B cell (primary cell): ENCODE data around the gene PRODH2. TPM values are rescaled to one million over a fixed set of nuclear protein-coding genes. Genes with fewer than 3 reads are reported as not detected.

ENCODE experiments used
- ATAC-seq: fragments of 200-7000 bp; cut with Tn5 transposase; one replicate; pipeline ENCODE4 v1.10.0; 2021; ENCODE audit warnings: low read depth, mild to moderate bottlenecking, moderate number of reproducible peaks, moderate library complexity
- CTCF ChIA-PET: fragments of 350-600 bp; sonication (Branson Sonifier 250); formaldehyde crosslinking; loops from one replicate; lab custom pipeline; 2021; ENCODE audit warnings: antibody characterized with exemption, inconsistent platforms; lab: Charles Lee
- POLR2A ChIA-PET: fragments of 350-600 bp; sonication (Branson Sonifier 250); formaldehyde crosslinking; loops from one replicate; lab custom pipeline; 2021; ENCODE audit warnings: antibody characterized with exemption; lab: Charles Lee
- DNase-seq: peaks from one replicate; pipeline ENCODE4 v3.0.0; 2013
- H2AFZ ChIP-seq: 2 replicates; pipeline ENCODE4 v1.6.1; 2012; ENCODE audit warnings: mild to moderate bottlenecking, low read depth, low read length; ENCODE audit not compliant: insufficient read depth, poor library complexity, severe bottlenecking
- H3K27ac ChIP-seq, 2 donors: 1 replicate in 1 of 2; 2 replicates in 1 of 2; pipeline ENCODE4 v1.5.1; 2012 to 2013; ENCODE audit warnings: low read length in 2 of 2, mild to moderate bottlenecking in 2 of 2, moderate library complexity in 1 of 2
- H3K27me3 ChIP-seq, 4 experiments: fragments of 200-600 bp in 1 of 4; sonication (generic) in 1 of 4; replicated peaks in 1 of 4; 1 replicate in 2 of 4; 2 replicates in 2 of 4; pipeline versions ENCODE4 v1.6.1 to v1.7.0; 2013 to 2016; ENCODE audit warnings: low read length in 3 of 4, mild to moderate bottlenecking in 2 of 4, mixed read lengths in 1 of 4, moderate library complexity in 1 of 4; ENCODE audit not compliant: insufficient read depth in 4 of 4, control insufficient read depth in 3 of 4; ENCODE audit errors: control extremely low read depth in 1 of 4
- H3K36me3 ChIP-seq, 2 experiments: replicated peaks in 1 of 2; 1 replicate in 1 of 2; 2 replicates in 1 of 2; pipeline versions ENCODE4 v1.6.1 to v1.7.1; 2013; ENCODE audit warnings: low read length in 1 of 2; ENCODE audit not compliant: insufficient read depth in 2 of 2, control insufficient read depth in 1 of 2; ENCODE audit errors: control extremely low read depth in 1 of 2, extremely low read depth in 1 of 2
- H3K4me1 ChIP-seq, 2 donors: fragments of 200-600 bp in 1 of 2; sonication (generic) in 1 of 2; 1 replicate in 1 of 2; 2 replicates in 1 of 2; pipeline versions ENCODE4 v1.5.1 to v1.6.1; 2013 to 2017; ENCODE audit warnings: low read length in 2 of 2; ENCODE audit not compliant: control insufficient read depth in 2 of 2, insufficient read depth in 2 of 2
- H3K4me2 ChIP-seq: replicated peaks from 2 replicates; pipeline ENCODE3; 2012; ENCODE audit warnings: mild to moderate bottlenecking, low read depth, low read length; ENCODE audit not compliant: poor library complexity, severe bottlenecking
- H3K4me3 ChIP-seq, 5 experiments: fragments of 200-600 bp in 1 of 5; sonication (generic) in 1 of 5; 1 replicate in 3 of 5; 2 replicates in 2 of 5; pipeline versions ENCODE4 v1.5.1 to v1.7.0; 2011 to 2016; ENCODE audit warnings: low read length in 4 of 5, mild to moderate bottlenecking in 4 of 5, low read depth in 2 of 5, control low read depth in 1 of 5, moderate library complexity in 1 of 5; ENCODE audit not compliant: insufficient read depth in 1 of 5; ENCODE audit errors: control extremely low read depth in 1 of 5, extremely low read depth in 1 of 5
- H3K79me2 ChIP-seq: fragments of 200-600 bp; sonication (generic); one replicate; pipeline ENCODE4 v1.6.0; 2016; ENCODE audit warnings: low read length; ENCODE audit not compliant: control insufficient read depth, insufficient read depth
- H3K9ac ChIP-seq: fragments of 200-600 bp; sonication (generic); 2 replicates; pipeline ENCODE4 v1.6.1; 2017; ENCODE audit warnings: mild to moderate bottlenecking, low read length, moderate library complexity
- H3K9me3 ChIP-seq, 3 donors: one replicate each; pipeline versions ENCODE4 v1.6.1 to v1.7.1; 2013; ENCODE audit warnings: low read length in 2 of 3; ENCODE audit not compliant: control insufficient read depth in 2 of 3, insufficient read depth in 1 of 3; ENCODE audit errors: control extremely low read depth in 1 of 3
- H4K20me1 ChIP-seq: 2 replicates; pipeline ENCODE4 v1.6.0; 2012; ENCODE audit warnings: mild to moderate bottlenecking, low read length; ENCODE audit not compliant: insufficient read depth, control insufficient read depth, poor library complexity, severe bottlenecking
- H3K27ac Mint-ChIP-seq: one replicate; pipeline ENCODE4 v1.8.0; 2021; ENCODE audit warnings: mixed read lengths
- H3K27me3 Mint-ChIP-seq: one replicate; pipeline ENCODE4 v1.8.0; 2021; ENCODE audit warnings: mixed read lengths
- H3K4me1 Mint-ChIP-seq: one replicate; pipeline ENCODE4 v1.8.0; 2021; ENCODE audit warnings: mixed read lengths
- H3K4me3 Mint-ChIP-seq: one replicate; pipeline ENCODE4 v1.8.0; 2021; ENCODE audit warnings: mixed read lengths
- H3K9me3 Mint-ChIP-seq: one replicate; pipeline ENCODE4 v1.8.0; 2022; ENCODE audit warnings: mixed read lengths; ENCODE audit not compliant: insufficient read depth
- CTCF ChIP-seq: fragments of 200-600 bp; IDR thresholded peaks from one replicate; pipeline ENCODE4 v1.8.0; 2022; ENCODE audit warnings: antibody characterized with exemption, mild to moderate bottlenecking
- EZH2 ChIP-seq: IDR thresholded peaks from 2 replicates; pipeline ENCODE4 v1.6.1; 2012; ENCODE audit warnings: borderline replicate concordance, low read depth, mild to moderate bottlenecking, moderate library complexity, low read length; ENCODE audit not compliant: insufficient read depth, poor library complexity, severe bottlenecking
- WGBS: methylation state at CpG from one replicate; pipeline ENCODE4 v1.1.5; 2013; ENCODE audit warnings: missing lambda C conversion rate; ENCODE audit not compliant: insufficient coverage; 5-methylcytosine and 5-hydroxymethylcytosine counted together
- intact Hi-C: fragments of 100-400 bp; cut with micrococcal nuclease; formaldehyde crosslinking; loops from one replicate; pipeline ENCODE4 v1.10.0; 2022
- polyA plus RNA-seq: library from polyadenylated mRNA; depleted of rRNA; stranded (reverse); fragments of >200 nt; gene quantifications from 2 replicates; pipeline ENCODE4 v1.2.3, GENCODE V29; 2012
- total RNA-seq, 2 donors: library from RNA; stranded (reverse); fragments of 120-200 nt in 1 of 2; gene quantifications; 1 replicate in 1 of 2; 2 replicates in 1 of 2; pipeline versions ENCODE4 v1.2.3 to v1.2.4, GENCODE V29; 2013 to 2022

PRODH2 gene
- total and polyA plus RNA-seq, 2 donors (not counting 1 experiment from before 2014, with no cell fraction given), result not detected

GRCh38 chr19:35846038-35846668, 33.5 kb upstream of the PRODH2 start:
- Mint-ChIP-seq H3K4me1 (peaks cover 19% of the 10 kb centered on the region), H3K27me3 (peaks cover 61% of the 10 kb centered on the region), H3K4me3 (peak overlapping the region; percentile 60), H3K9me3 (peaks cover 4% of the 10 kb centered on the region), H3K27ac (no peak overlapping the region)
- no peak overlapping the region for H2AFZ ChIP-seq
- no peak overlapping the region for H3K27ac ChIP-seq
- no peak overlapping the region for H3K9ac ChIP-seq
- TF ChIP-seq CTCF (no peak), EZH2 (no peak)
- WGBS, result 4% methylated on average over 25 of the region's 26 CpGs
- peak overlapping the region in 2 of 5 experiments; percentile 23 to 36 for H3K4me3 ChIP-seq
- DNase-seq, result no peak
- H3K36me3 ChIP-seq, result no peaks in the 10 kb centered on the region
- peaks cover 0 to 34% (median 0%) of the 10 kb centered on the region in 3 donors for H3K9me3 ChIP-seq
- H3K4me2 ChIP-seq, result peak overlapping the region; percentile 70
- intact Hi-C loops, result no loop called here
- POLR2A ChIA-PET, result no interaction called here
- ATAC-seq, result peak; percentile 24
- H3K79me2 ChIP-seq, result no peaks in the 10 kb centered on the region
- H4K20me1 ChIP-seq, result no peaks in the 10 kb centered on the region
- CTCF ChIA-PET, result no interaction called here
- H3K27me3 ChIP-seq, result peaks cover 0 to 68% (median 33%) of the 10 kb centered on the region in 4 experiments
- peaks cover 15 to 32% of the 10 kb centered on the region in 2 donors for H3K4me1 ChIP-seq
